CD4-positive, alpha-beta memory T cell (primary cell): ENCODE measurements around the gene OR2G6. TPM values are rescaled to one million over a fixed set of nuclear protein-coding genes. Genes with fewer than 3 reads are reported as not detected.

Source experiments
- CTCF ChIA-PET: fragments of 350-600 bp; sonication (Branson Sonifier 250); formaldehyde crosslinking; loops from one replicate; lab custom pipeline; 2021; ENCODE audit warnings: inconsistent platforms; ENCODE audit not compliant: partially characterized antibody; lab: Charles Lee
- POLR2A ChIA-PET: fragments of 350-600 bp; sonication (Branson Sonifier 250); formaldehyde crosslinking; loops from one replicate; lab custom pipeline; 2021; ENCODE audit not compliant: partially characterized antibody; lab: Charles Lee
- DNase-seq, 5 donors: peaks; one replicate each; pipeline versions ENCODE4 v3.0.0 to v3.0.0-alpha.2; 2020 to 2022; ENCODE audit warnings: mixed read lengths in 1 of 5
- H3K27ac ChIP-seq: one replicate; pipeline ENCODE4 v1.7.0; 2013; ENCODE audit warnings: low read depth, low read length
- H3K27me3 ChIP-seq: 2 replicates; pipeline ENCODE4 v1.7.0; 2013; ENCODE audit warnings: mild to moderate bottlenecking, low read length, moderate library complexity; ENCODE audit not compliant: insufficient read depth
- H3K36me3 ChIP-seq: 2 replicates; pipeline ENCODE4 v1.7.0; 2013; ENCODE audit warnings: mild to moderate bottlenecking, low read length, moderate library complexity; ENCODE audit not compliant: insufficient read depth
- H3K4me1 ChIP-seq: 2 replicates; pipeline ENCODE4 v1.7.0; 2013; ENCODE audit warnings: mild to moderate bottlenecking, low read length, moderate library complexity; ENCODE audit not compliant: insufficient read depth
- H3K4me3 ChIP-seq, 2 donors: one replicate each; pipeline ENCODE4 v1.7.0; 2013; ENCODE audit warnings: low read length in 2 of 2, mild to moderate bottlenecking in 1 of 2
- H3K9me3 ChIP-seq, 2 donors: one replicate each; pipeline ENCODE4 v1.7.0; 2013; ENCODE audit warnings: low read length in 2 of 2, control low read depth in 1 of 2; ENCODE audit not compliant: control insufficient read depth in 1 of 2
- H3K27ac Mint-ChIP-seq, 7 donors: one replicate each; pipeline ENCODE4 v1.8.0; 2020 to 2021; ENCODE audit warnings: mixed read lengths in 7 of 7, mild to moderate bottlenecking in 6 of 7, inconsistent platforms in 3 of 7, moderate library complexity in 3 of 7
- H3K27me3 Mint-ChIP-seq, 2 donors: one replicate each; pipeline ENCODE4 v1.8.0; 2020 to 2021; ENCODE audit warnings: mixed read lengths in 2 of 2
- H3K36me3 Mint-ChIP-seq, 2 donors: one replicate each; pipeline ENCODE4 v1.8.0; 2020 to 2021; ENCODE audit warnings: mixed read lengths in 2 of 2, inconsistent platforms in 1 of 2, mild to moderate bottlenecking in 1 of 2
- H3K4me1 Mint-ChIP-seq, 4 donors: one replicate each; pipeline ENCODE4 v1.8.0; 2020 to 2021; ENCODE audit warnings: mixed read lengths in 4 of 4, mild to moderate bottlenecking in 1 of 4
- H3K4me3 Mint-ChIP-seq, 8 donors: one replicate each; pipeline ENCODE4 v1.8.0; 2020 to 2021; ENCODE audit warnings: mixed read lengths in 8 of 8, mild to moderate bottlenecking in 7 of 8, moderate library complexity in 6 of 8, inconsistent platforms in 3 of 8
- H3K9me3 Mint-ChIP-seq, 8 donors: one replicate each; pipeline ENCODE4 v1.8.0; 2020 to 2021; ENCODE audit warnings: mixed read lengths in 8 of 8, mild to moderate bottlenecking in 5 of 8, inconsistent platforms in 3 of 8, moderate library complexity in 1 of 8
- intact Hi-C: fragments of 100-400 bp; cut with micrococcal nuclease; formaldehyde crosslinking; loops from one replicate; pipeline ENCODE4 v1.15.1; 2023
- polyA plus RNA-seq, 2 donors: library from polyadenylated mRNA; unstranded; fragments of 300-500 nt; fragmentation: Illumina TruSeq; gene quantifications; one replicate each; pipeline ENCODE4 v1.2.3, GENCODE V29; 2021
- total RNA-seq, 2 experiments: library from RNA; stranded (reverse); gene quantifications; one replicate each; pipeline ENCODE4 v1.2.3, GENCODE V29; 2021

Gene OR2G6
- total and polyA plus RNA-seq, 4 experiments from 2014 or later: not detected

- no peaks in the 10 kb centered on the region for H3K9me3 ChIP-seq
- peaks cover 0 to 5% (median 0%) of the 10 kb centered on the region in 8 donors for H3K9me3 Mint-ChIP-seq
- H3K27ac Mint-ChIP-seq: no peak overlapping the region
- no peak for DNase-seq
- no peaks in the 10 kb centered on the region for H3K36me3 ChIP-seq
- ChIA-PET POLR2A (no interaction called here), CTCF (no interaction called here)
- H3K27me3 ChIP-seq: no peaks in the 10 kb centered on the region
- no peaks in the 10 kb centered on the region for H3K27me3 Mint-ChIP-seq
- H3K4me1 ChIP-seq: no peaks in the 10 kb centered on the region
- intact Hi-C loops: no loop called here
- H3K4me3 ChIP-seq: no peak overlapping the region
- no peaks in the 10 kb centered on the region for H3K36me3 Mint-ChIP-seq
- no peaks in the 10 kb centered on the region for H3K4me1 Mint-ChIP-seq
- H3K27ac ChIP-seq: no peak overlapping the region
- H3K4me3 Mint-ChIP-seq: no peak overlapping the region
These were observed 68.5 kb downstream of the OR2G6 start for GRCh38 chr1:248576260-248576980.

Other genes starting within 250 kb of the OR2G6 start
- not detected for gene OR2T33, start 230.1 kb upstream of the OR2G6 start, total RNA-seq
- gene OR2T33, start 230.1 kb upstream of the OR2G6 start, polyA plus RNA-seq: not detected
- gene OR2T12, start 204.6 kb upstream of the OR2G6 start, total RNA-seq: not detected
- not detected for gene OR2T12, start 204.6 kb upstream of the OR2G6 start, polyA plus RNA-seq
- not detected for gene OR2M7, start 183.5 kb upstream of the OR2G6 start, total RNA-seq
- not detected for gene OR2M7, start 183.5 kb upstream of the OR2G6 start, polyA plus RNA-seq
- gene OR14C36, start 159.3 kb upstream of the OR2G6 start, total RNA-seq: not detected
- not detected for gene OR14C36, start 159.3 kb upstream of the OR2G6 start, polyA plus RNA-seq
- not detected for gene OR2T4, start 146.4 kb upstream of the OR2G6 start, total RNA-seq
- gene OR2T4, start 146.4 kb upstream of the OR2G6 start, polyA plus RNA-seq: not detected
- gene OR2T6, start 132.3 kb upstream of the OR2G6 start, total RNA-seq: not detected
- not detected for gene OR2T6, start 132.3 kb upstream of the OR2G6 start, polyA plus RNA-seq
- gene OR2T1, start 105.0 kb upstream of the OR2G6 start, total RNA-seq: not detected
- gene OR2T1, start 105.0 kb upstream of the OR2G6 start, polyA plus RNA-seq: not detected
- gene OR2T2, start 62.4 kb upstream of the OR2G6 start, total RNA-seq: not detected
- not detected for gene OR2T2, start 62.4 kb upstream of the OR2G6 start, polyA plus RNA-seq
- not detected for gene OR2T3, start 34.7 kb upstream of the OR2G6 start, total RNA-seq
- gene OR2T3, start 34.7 kb upstream of the OR2G6 start, polyA plus RNA-seq: not detected
- not detected for gene OR2T5, start 19.5 kb upstream of the OR2G6 start, total RNA-seq
- gene OR2T5, start 19.5 kb upstream of the OR2G6 start, polyA plus RNA-seq: not detected
- gene OR2T29, start 54.7 kb downstream of the OR2G6 start, total RNA-seq: not detected
- gene OR2T29, start 54.7 kb downstream of the OR2G6 start, polyA plus RNA-seq: not detected
- not detected for gene OR2T34, start 66.7 kb downstream of the OR2G6 start, total RNA-seq
- under 1 TPM in 1 of 2 donors, not detected in 1; 0.32 TPM for gene OR2T34, start 66.7 kb downstream of the OR2G6 start, polyA plus RNA-seq
- not detected for gene OR2T10, start 89.6 kb downstream of the OR2G6 start, total RNA-seq
- gene OR2T10, start 89.6 kb downstream of the OR2G6 start, polyA plus RNA-seq: not detected
- gene OR2T11, start 127.0 kb downstream of the OR2G6 start, total RNA-seq: not detected
- not detected for gene OR2T11, start 127.0 kb downstream of the OR2G6 start, polyA plus RNA-seq
- not detected for gene OR2T35, start 137.2 kb downstream of the OR2G6 start, total RNA-seq
- not detected for gene OR2T35, start 137.2 kb downstream of the OR2G6 start, polyA plus RNA-seq
- not detected for gene OR2T27, start 147.5 kb downstream of the OR2G6 start, total RNA-seq
- not detected for gene OR2T27, start 147.5 kb downstream of the OR2G6 start, polyA plus RNA-seq
- not detected for gene OR14I1, start 194.7 kb downstream of the OR2G6 start, total RNA-seq
- not detected for gene OR14I1, start 194.7 kb downstream of the OR2G6 start, polyA plus RNA-seq
- not detected for gene LYPD8, start 247.7 kb downstream of the OR2G6 start, total RNA-seq
- not detected for gene LYPD8, start 247.7 kb downstream of the OR2G6 start, polyA plus RNA-seq